GM19452 (cell line): Measurements from ENCODE around the gene ZEB2.
A peak's percentile ranks its signal among the peaks of the same experiment; 100 is the strongest.

Source experiments
- ATAC-seq: cut with Tn5 transposase; IDR thresholded peaks from one replicate; pipeline ENCODE4 v1.9.1; 2021; ENCODE audit not compliant: unreplicated experiment

ZEB2 gene

GRCh38 chr2:144453486-144454158 is 66.3 kb downstream of the ZEB2 start:
- no peak for ATAC-seq

- ATAC-seq, result no peak
Measured at GRCh38 chr2:144452989-144453336, 67.0 kb downstream of the ZEB2 start.

GRCh38 chr2:144452169-144452988 is 67.5 kb downstream of the ZEB2 start:
- ATAC-seq, result no peak

GRCh38 chr2:144451443-144451842 is 68.5 kb downstream of the ZEB2 start:
- no peak for ATAC-seq

- no peak for ATAC-seq
Measured at GRCh38 chr2:144449028-144449406, 70.9 kb downstream of the ZEB2 start.

- no peak for ATAC-seq
Measured at GRCh38 chr2:144448389-144449027, 71.4 kb downstream of the ZEB2 start.

GRCh38 chr2:144447535-144447934 is 72.4 kb downstream of the ZEB2 start:
- no peak for ATAC-seq

- ATAC-seq, result no peak
Measured at GRCh38 chr2:144446136-144446535, 73.8 kb downstream of the ZEB2 start.

- ATAC-seq, result no peak
Measured at GRCh38 chr2:144445196-144445595, 74.7 kb downstream of the ZEB2 start.

GRCh38 chr2:144443837-144444817 is 75.8 kb downstream of the ZEB2 start:
- no peak for ATAC-seq

- no peak for ATAC-seq
Measured at GRCh38 chr2:144441711-144442141, 78.2 kb downstream of the ZEB2 start.

GRCh38 chr2:144439993-144440392 is 79.9 kb downstream of the ZEB2 start:
- no peak for ATAC-seq

- ATAC-seq, result no peak
Measured at GRCh38 chr2:144438801-144439631, 80.9 kb downstream of the ZEB2 start.

GRCh38 chr2:144437636-144438035 is 82.3 kb downstream of the ZEB2 start:
- no peak for ATAC-seq

- ATAC-seq, result no peak
Measured at GRCh38 chr2:144434425-144435222, 85.3 kb downstream of the ZEB2 start.

GRCh38 chr2:144432921-144433320 is 87.0 kb downstream of the ZEB2 start:
- no peak for ATAC-seq

- no peak for ATAC-seq
Measured at GRCh38 chr2:144431998-144432397, 87.9 kb downstream of the ZEB2 start.

GRCh38 chr2:144431392-144431783 is 88.5 kb downstream of the ZEB2 start:
- ATAC-seq, result no peak

- peak; percentile 88 for ATAC-seq
Measured at GRCh38 chr2:144430722-144431391, 89.1 kb downstream of the ZEB2 start.
